ENCODE results near the gene ACTL10.

The ACTL10 gene

DNA sequence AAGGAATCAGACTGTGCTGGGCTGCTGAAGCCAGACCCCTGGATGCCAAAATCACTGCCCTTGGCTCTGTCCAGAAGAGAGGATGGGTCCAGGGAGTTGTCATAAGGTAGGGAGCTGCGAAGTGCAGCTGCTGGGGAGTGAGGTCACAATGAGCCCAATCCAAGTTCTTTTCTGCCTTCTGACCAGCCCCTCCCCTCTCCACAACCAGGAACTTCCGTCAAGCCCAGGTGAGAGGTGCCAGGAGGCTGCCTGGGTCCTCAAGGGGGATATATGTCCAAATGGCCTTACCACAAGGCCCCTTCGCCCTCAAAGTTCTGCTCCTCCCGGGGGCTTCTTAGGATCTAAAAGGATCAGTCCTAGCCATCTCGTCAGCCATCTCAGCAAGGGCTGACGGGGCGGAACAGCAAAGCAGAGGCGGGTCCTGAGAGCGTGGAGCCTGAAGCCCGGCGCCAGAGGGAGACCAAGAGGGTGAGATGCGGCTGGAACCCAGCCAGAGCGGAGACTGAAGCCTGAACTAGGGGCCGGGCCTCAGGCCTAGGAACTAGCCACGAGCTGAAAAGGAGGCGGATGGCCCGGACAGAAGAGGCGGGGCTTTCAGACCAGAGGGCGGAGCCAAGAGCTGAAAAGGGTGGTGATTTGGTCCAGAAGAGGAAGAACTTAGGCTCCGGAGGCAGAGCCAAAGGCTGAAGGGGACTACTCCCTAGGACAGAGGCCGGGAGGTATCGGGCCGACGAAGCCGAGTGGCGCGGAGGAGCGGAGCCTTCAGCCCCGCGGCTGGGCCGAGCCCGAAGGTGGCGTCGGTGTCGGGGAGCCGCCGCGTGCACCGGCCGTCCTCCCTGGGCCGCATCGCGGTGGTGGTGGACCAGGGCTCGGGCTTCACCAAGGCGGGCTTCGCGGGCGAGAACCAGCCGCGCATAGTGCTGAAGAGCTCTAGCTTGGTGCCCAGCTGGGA, at the start of gene ACTL10:
Gene ACTL10, plus strand, starts transcription at position 651 of the 952 bp plus-strand sequence. CDS start 555 bp downstream, outside the sequence.
- Histone ChIP-seq H3K79me2 (ENCODE audit: insufficient read depth, low read length) (no peaks in the 10 kb centered on the region), H3K4me3 (ENCODE audit: low read length, poor library complexity, severe bottlenecking) (peak within 1 kb of the TSS; percentile 60), H3K4me1 (ENCODE audit: insufficient read depth, low read length, poor library complexity, severe bottlenecking) (peaks cover 20% of the 10 kb centered on the region), H3K9me2 (replicated peaks; ENCODE audit: low read depth, low read length) (no peaks in the 10 kb centered on the region), H3K36me3 (ENCODE audit: insufficient read depth, low read length) (no peaks in the 10 kb centered on the region), H3K9ac (ENCODE audit: low read depth, low read length, poor library complexity, severe bottlenecking) (no peak within 1 kb of the TSS), H3K4me2 (ENCODE audit: low read depth, low read length, poor library complexity, severe bottlenecking) (peak within 1 kb of the TSS; percentile 59), H2AFZ (ENCODE audit: low read length) (no peak within 1 kb of the TSS), H3K27me3 (ENCODE audit: insufficient read depth, low read length, poor library complexity, severe bottlenecking) (no peaks in the 10 kb centered on the region), H3F3A (ENCODE audit: low read depth) (no peaks in the 10 kb centered on the region), H4K20me1 (ENCODE audit: insufficient read depth, low read length, poor library complexity, severe bottlenecking) (no peaks in the 10 kb centered on the region), H3K9me3 (ENCODE audit: insufficient read depth, low read depth, low read length) (no peaks in the 10 kb centered on the region)
- no peak for TF ChIP-seq EZH2phosphoT487 (IDR thresholded peaks at IDR 0.05; ENCODE audit: borderline replicate concordance)
- TF ChIP-seq, protein P1, sequence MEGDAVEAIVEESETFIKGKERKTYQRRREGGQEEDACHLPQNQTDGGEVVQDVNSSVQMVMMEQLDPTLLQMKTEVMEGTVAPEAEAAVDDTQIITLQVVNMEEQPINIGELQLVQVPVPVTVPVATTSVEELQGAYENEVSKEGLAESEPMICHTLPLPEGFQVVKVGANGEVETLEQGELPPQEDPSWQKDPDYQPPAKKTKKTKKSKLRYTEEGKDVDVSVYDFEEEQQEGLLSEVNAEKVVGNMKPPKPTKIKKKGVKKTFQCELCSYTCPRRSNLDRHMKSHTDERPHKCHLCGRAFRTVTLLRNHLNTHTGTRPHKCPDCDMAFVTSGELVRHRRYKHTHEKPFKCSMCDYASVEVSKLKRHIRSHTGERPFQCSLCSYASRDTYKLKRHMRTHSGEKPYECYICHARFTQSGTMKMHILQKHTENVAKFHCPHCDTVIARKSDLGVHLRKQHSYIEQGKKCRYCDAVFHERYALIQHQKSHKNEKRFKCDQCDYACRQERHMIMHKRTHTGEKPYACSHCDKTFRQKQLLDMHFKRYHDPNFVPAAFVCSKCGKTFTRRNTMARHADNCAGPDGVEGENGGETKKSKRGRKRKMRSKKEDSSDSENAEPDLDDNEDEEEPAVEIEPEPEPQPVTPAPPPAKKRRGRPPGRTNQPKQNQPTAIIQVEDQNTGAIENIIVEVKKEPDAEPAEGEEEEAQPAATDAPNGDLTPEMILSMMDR (conservative IDR thresholded peaks at IDR 0.05; ENCODE audit: low read length) = no peak

DNA sequence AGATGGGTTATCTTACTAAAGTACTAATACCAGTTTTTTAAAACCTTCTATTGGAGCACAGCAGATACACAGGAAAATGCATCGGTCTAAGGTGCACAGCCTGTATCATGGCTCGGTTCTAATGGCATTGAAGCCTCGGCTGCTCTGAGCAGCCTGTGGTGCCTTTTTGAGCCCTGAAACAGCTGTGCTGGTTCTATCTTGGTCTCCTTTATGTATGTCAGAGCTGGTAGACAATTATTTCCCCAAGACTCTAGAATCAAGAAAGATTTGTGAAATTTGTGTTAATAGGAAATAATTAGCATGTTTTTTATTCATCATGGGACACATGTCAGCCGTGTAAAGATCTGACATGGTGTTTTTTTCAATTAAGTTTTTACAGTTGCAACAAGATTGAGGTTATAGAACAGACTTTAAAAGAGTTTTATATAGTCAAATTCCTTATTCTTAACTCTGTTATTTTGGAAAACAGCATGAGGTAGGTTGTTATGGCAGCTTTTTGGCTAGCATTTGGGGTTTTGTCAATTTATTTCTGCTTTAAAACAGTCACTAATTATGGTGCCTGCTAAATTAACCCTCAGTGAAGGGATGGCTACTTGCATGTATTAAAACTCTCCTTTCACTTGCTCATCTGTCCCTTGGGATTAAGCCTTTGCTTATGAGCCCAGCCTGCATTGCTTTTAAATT, 44.9 kb upstream of the ACTL10 start:
- no peak overlapping the region for H3K4me3 ChIP-seq (ENCODE audit: low read length, poor library complexity, severe bottlenecking)
- H3K4me2 ChIP-seq (ENCODE audit: low read depth, low read length, poor library complexity, severe bottlenecking) = no peak overlapping the region
- H2AFZ ChIP-seq (ENCODE audit: low read length) = no peak overlapping the region
- no peak for TF ChIP-seq EZH2phosphoT487 (IDR thresholded peaks at IDR 0.05; ENCODE audit: borderline replicate concordance)
- TF ChIP-seq, protein P1 (conservative IDR thresholded peaks at IDR 0.05; ENCODE audit: low read length) = no peak
- H3K9me2 ChIP-seq (replicated peaks; ENCODE audit: low read depth, low read length) = no peaks in the 10 kb centered on the region
- no peak overlapping the region for H3K9ac ChIP-seq (ENCODE audit: low read depth, low read length, poor library complexity, severe bottlenecking)
- no peaks in the 10 kb centered on the region for H3F3A ChIP-seq (ENCODE audit: low read depth)
- no peaks in the 10 kb centered on the region for H3K4me1 ChIP-seq (ENCODE audit: insufficient read depth, low read length, poor library complexity, severe bottlenecking)
- H3K79me2 ChIP-seq (ENCODE audit: insufficient read depth, low read length) = no peaks in the 10 kb centered on the region
- no peaks in the 10 kb centered on the region for H3K9me3 ChIP-seq (ENCODE audit: insufficient read depth, low read depth, low read length)
- H4K20me1 ChIP-seq (ENCODE audit: insufficient read depth, low read length, poor library complexity, severe bottlenecking) = no peaks in the 10 kb centered on the region
- H3K36me3 ChIP-seq (ENCODE audit: insufficient read depth, low read length) = peaks cover 41% of the 10 kb centered on the region; the same call in 1 of the 2 replicates
- no peaks in the 10 kb centered on the region for H3K27me3 ChIP-seq (ENCODE audit: insufficient read depth, low read length, poor library complexity, severe bottlenecking)

DNA sequence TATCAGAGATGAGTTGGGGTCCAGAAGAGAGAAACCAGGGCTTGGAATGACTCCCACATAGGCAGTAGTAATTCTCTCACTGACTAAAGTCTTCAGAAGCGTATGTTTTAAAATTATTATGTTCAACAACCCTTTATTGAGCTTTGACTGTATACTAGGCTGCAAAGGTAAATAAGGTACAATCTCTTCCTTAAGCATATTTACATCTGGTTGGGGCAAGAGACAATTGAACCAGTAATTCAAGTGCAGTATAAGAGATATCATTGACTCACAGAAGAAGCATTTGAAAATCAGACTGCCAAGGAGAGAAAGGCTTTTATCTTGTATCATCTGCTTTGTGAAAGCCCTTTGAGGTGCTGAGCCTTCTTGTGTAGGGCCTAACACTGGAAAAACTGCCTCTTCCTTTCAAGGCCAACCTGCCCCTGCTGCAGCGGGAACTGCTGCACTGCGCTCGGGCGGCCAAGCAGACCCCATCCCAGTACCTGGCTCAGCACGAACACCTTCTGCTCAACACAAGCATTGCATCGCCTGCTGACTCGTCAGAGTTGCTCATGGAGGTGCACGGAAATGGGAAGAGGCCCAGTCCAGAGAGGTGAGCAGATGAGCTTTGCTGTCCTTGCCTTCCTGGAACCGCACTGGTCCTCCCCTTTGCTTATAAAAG, 43.9 kb upstream of the ACTL10 start:
- Histone ChIP-seq H3K4me3 (ENCODE audit: low read length, poor library complexity, severe bottlenecking) (no peak overlapping the region), H3F3A (ENCODE audit: low read depth) (no peaks in the 10 kb centered on the region), H2AFZ (ENCODE audit: low read length) (no peak overlapping the region), H3K27me3 (ENCODE audit: insufficient read depth, low read length, poor library complexity, severe bottlenecking) (no peaks in the 10 kb centered on the region), H3K79me2 (ENCODE audit: insufficient read depth, low read length) (no peaks in the 10 kb centered on the region), H3K4me2 (ENCODE audit: low read depth, low read length, poor library complexity, severe bottlenecking) (no peak overlapping the region), H3K36me3 (ENCODE audit: insufficient read depth, low read length) (peaks cover 45% of the 10 kb centered on the region; the same call in 1 of the 2 replicates), H3K4me1 (ENCODE audit: insufficient read depth, low read length, poor library complexity, severe bottlenecking) (no peaks in the 10 kb centered on the region), H3K9me2 (replicated peaks; ENCODE audit: low read depth, low read length) (no peaks in the 10 kb centered on the region), H4K20me1 (ENCODE audit: insufficient read depth, low read length, poor library complexity, severe bottlenecking) (no peaks in the 10 kb centered on the region), H3K9me3 (ENCODE audit: insufficient read depth, low read depth, low read length) (no peaks in the 10 kb centered on the region), H3K9ac (ENCODE audit: low read depth, low read length, poor library complexity, severe bottlenecking) (no peak overlapping the region)
- TF ChIP-seq, protein P1 (conservative IDR thresholded peaks at IDR 0.05; ENCODE audit: low read length) = no peak
- TF ChIP-seq EZH2phosphoT487 (IDR thresholded peaks at IDR 0.05; ENCODE audit: borderline replicate concordance) = no peak
